HCT116 (cell line): Measurements from ENCODE around the gene GOLGA8S. TPM values are rescaled to one million over a fixed set of nuclear protein-coding genes. Genes with fewer than 3 reads are reported as not detected.
"Not testable (repeated sequence)": the region's sequence is repeated elsewhere in the genome, so short reads cannot be mapped to it uniquely, and the experiment has no call there.

ENCODE experiments used
- ATAC-seq: fragments of 200-7000 bp; cut with Tn5 transposase; 2 replicates; pipeline ENCODE4 v1.9.1; 2020; ENCODE audit warnings: mild to moderate bottlenecking, moderate library complexity
- BruUV-seq: library from RNA; stranded (reverse); fragments of 400-500 nt; replicated peaks from 2 replicates; lab custom pipeline; 2021; lab: Mats Ljungman, UMichigan
- CTCF ChIA-PET: fragments of 300-600 bp; sonication (Branson Sonifier 250); formaldehyde crosslinking; loops from one replicate; lab custom pipeline; 2021; ENCODE audit warnings: antibody characterized with exemption; lab: Charles Lee
- POLR2A ChIA-PET: fragments of 300-600, 350-600 bp; sonication (Branson Sonifier 250); formaldehyde crosslinking; loops from one replicate; lab custom pipeline; 2021; ENCODE audit warnings: antibody characterized with exemption; lab: Charles Lee
- RAD21 ChIA-PET, 2 experiments: fragments of 300-600 bp; sonication (Branson Sonifier 250); formaldehyde crosslinking; loops; one replicate each; lab custom pipeline; 2023; ENCODE audit warnings: low total read pairs in 2 of 2; ENCODE audit not compliant: uncharacterized antibody in 2 of 2, unreplicated experiment in 2 of 2, low non-redundant PET in 1 of 2; lab: Charles Lee
- DNase-seq: peaks from one replicate; pipeline ENCODE4 v3.0.0-alpha.2; 2010; ENCODE audit warnings: low read depth, low spot score
- H2AFZ ChIP-seq: fragments of 200-600 bp; shearing (Covaris generic), sonication (generic); 2 replicates; pipeline ENCODE4 v1.6.1; 2017; ENCODE audit warnings: low read depth, mixed run types, mixed read lengths, antibody characterized with exemption, low read length; ENCODE audit not compliant: poor library complexity, severe bottlenecking
- H3K27ac ChIP-seq: 2 replicates; pipeline ENCODE4 v1.5.1; 2012; ENCODE audit warnings: low read depth, low read length
- H3K27me3 ChIP-seq: fragments of 200-600 bp; sonication (generic); 2 replicates; pipeline ENCODE4 v1.6.1; 2016; ENCODE audit warnings: mixed run types, low read length, mixed read lengths; ENCODE audit not compliant: insufficient read depth
- H3K36me3 ChIP-seq, 2 experiments: fragments of 200-500 bp in 1 of 2; fragments of 200-600 bp in 1 of 2; sonication (Bioruptor generic) in 1 of 2; sonication (generic) in 1 of 2; 2 replicates each; pipeline versions ENCODE4 v1.5.1 to v1.6.1; 2014 to 2016; ENCODE audit warnings: low read length in 2 of 2, inconsistent platforms in 1 of 2, mixed read lengths in 1 of 2, mixed run types in 1 of 2; ENCODE audit not compliant: insufficient read depth in 2 of 2, control insufficient read depth in 1 of 2
- H3K4me1 ChIP-seq, 2 experiments: fragments of 200-600 bp in 1 of 2; sonication (generic) in 1 of 2; 2 replicates each; pipeline versions ENCODE4 v1.5.1 to v1.6.1; 2012 to 2017; ENCODE audit warnings: low read length in 2 of 2, inconsistent platforms in 1 of 2, mild to moderate bottlenecking in 1 of 2, mixed read lengths in 1 of 2, mixed run types in 1 of 2, moderate library complexity in 1 of 2; ENCODE audit not compliant: insufficient read depth in 2 of 2, control insufficient read depth in 1 of 2
- H3K4me2 ChIP-seq: fragments of 200-600 bp; sonication (generic); 2 replicates; pipeline ENCODE4 v1.6.1; 2017; ENCODE audit warnings: mixed run types, low read length, mixed read lengths
- H3K4me3 ChIP-seq, 2 experiments: fragments of 200-600 bp in 1 of 2; sonication (generic) in 1 of 2; replicated peaks in 1 of 2; 2 replicates each; pipeline ENCODE4 v1.5.1; 2011 to 2016; ENCODE audit warnings: low read length in 2 of 2, control low read depth in 1 of 2, low read depth in 1 of 2, mild to moderate bottlenecking in 1 of 2, mixed read lengths in 1 of 2, mixed run types in 1 of 2
- H3K79me2 ChIP-seq: fragments of 200-600 bp; sonication (generic); 2 replicates; pipeline ENCODE4 v1.6.1; 2017; ENCODE audit warnings: mild to moderate bottlenecking, mixed run types, low read length, moderate library complexity, mixed read lengths; ENCODE audit not compliant: insufficient read depth
- H3K9ac ChIP-seq: fragments of 200-600 bp; sonication (generic); 2 replicates; pipeline ENCODE4 v1.6.1; 2016; ENCODE audit warnings: low read length, mixed read lengths
- H3K9me2 ChIP-seq: fragments of 200-600 bp; sonication (generic), shearing (Covaris generic); 2 replicates; pipeline ENCODE4 v1.6.1; 2017; ENCODE audit warnings: mixed run types, mild to moderate bottlenecking, moderate library complexity; ENCODE audit not compliant: insufficient read depth
- H3K9me3 ChIP-seq, 2 experiments: fragments of 200-500 bp in 1 of 2; fragments of 200-600 bp in 1 of 2; sonication (Bioruptor generic) in 1 of 2; sonication (generic) in 1 of 2; 2 replicates each; pipeline ENCODE4 v1.6.1; 2014 to 2017; ENCODE audit warnings: low read length in 2 of 2, mixed read lengths in 2 of 2, inconsistent platforms in 1 of 2, low read depth in 1 of 2, mild to moderate bottlenecking in 1 of 2, mixed run types in 1 of 2, moderate library complexity in 1 of 2; ENCODE audit not compliant: control insufficient read depth in 1 of 2, insufficient read depth in 1 of 2
- H4K20me1 ChIP-seq: fragments of 200-600 bp; sonication (generic), shearing (Covaris generic); 2 replicates; pipeline ENCODE4 v1.6.1; 2017; ENCODE audit warnings: mixed run types, mild to moderate bottlenecking, moderate library complexity; ENCODE audit not compliant: insufficient read depth
- CBX3 ChIP-seq: IDR thresholded peaks from 2 replicates; pipeline ENCODE4 v1.6.1; 2012; ENCODE audit warnings: low read depth
- CEBPB ChIP-seq: IDR thresholded peaks from 2 replicates; pipeline ENCODE4 v1.6.1; 2012; ENCODE audit warnings: low read depth
- CTCF ChIP-seq, 3 experiments: fragments of 200-600 bp in 1 of 3; sonication (generic) in 1 of 3; IDR thresholded peaks in 2 of 3; conservative IDR thresholded peaks in 1 of 3; 2 replicates each; pipeline ENCODE4 v1.5.1; 2012 to 2017; ENCODE audit warnings: low read depth in 2 of 3, low read length in 2 of 3, antibody characterized with exemption in 1 of 3, borderline replicate concordance in 1 of 3, control low read depth in 1 of 3, mild to moderate bottlenecking in 1 of 3, mixed read lengths in 1 of 3, mixed run types in 1 of 3, moderate library complexity in 1 of 3; ENCODE audit not compliant: insufficient read depth in 1 of 3
- EGR1 ChIP-seq: IDR thresholded peaks from 2 replicates; pipeline ENCODE4 v1.6.1; 2012; ENCODE audit warnings: low read depth
- FOSL1 ChIP-seq: IDR thresholded peaks from 2 replicates; pipeline ENCODE4 v1.6.1; 2012; ENCODE audit warnings: low read depth
- MAX ChIP-seq: IDR thresholded peaks from 2 replicates; pipeline ENCODE4 v1.6.1; 2012
- SIN3A ChIP-seq: IDR thresholded peaks from 2 replicates; pipeline ENCODE4 v1.6.1; 2012; ENCODE audit warnings: low read depth
- ZFX ChIP-seq: fragments of 450-650 bp; IDR thresholded peaks from 2 replicates; pipeline ENCODE4 v1.6.1; 2017
- ZNF274 ChIP-seq: fragments of 200-500 bp; sonication (Bioruptor generic); IDR thresholded peaks from 2 replicates; pipeline ENCODE4 v1.6.1; 2014; ENCODE audit warnings: mild to moderate bottlenecking, low read depth, low read length, inconsistent platforms
- intact Hi-C: fragments of 100-400 bp; cut with micrococcal nuclease; formaldehyde crosslinking; loops from 2 replicates; pipeline ENCODE4 v1.10.0; 2022
- total RNA-seq: library from RNA; stranded (reverse); gene quantifications from one replicate; pipeline ENCODE4 v1.2.1, GENCODE V29; 2021; ENCODE audit not compliant: unreplicated experiment

The GOLGA8S gene
- total RNA-seq, 1 experiment from 2014 or later = 0.15 TPM

GRCh38 chr15:23370578-23370977, 16.0 kb downstream of the GOLGA8S start:
- ChIA-PET CTCF (no interaction called here), RAD21 (no interaction called here), POLR2A (no interaction called here)
- no peaks in the 10 kb centered on the region for H3K4me1 ChIP-seq
- no peaks in the 10 kb centered on the region for H3K9me3 ChIP-seq
- no peaks in the 10 kb centered on the region for H3K79me2 ChIP-seq
- H3K4me2 ChIP-seq = no peak overlapping the region
- no peaks in the 10 kb centered on the region for H4K20me1 ChIP-seq
- no peak overlapping the region for H3K4me3 ChIP-seq
- no peak overlapping the region for H2AFZ ChIP-seq
- TF ChIP-seq EGR1 = no peak
- no peak for TF ChIP-seq ZFX
- TF ChIP-seq ZNF274 = no peak
- no peak for TF ChIP-seq MAX
- no peak for TF ChIP-seq CBX3
- TF ChIP-seq CTCF (IDR thresholded peaks at IDR 0.05 in 2 of 3, conservative IDR thresholded peaks at IDR 0.05 in 1 of 3; ENCODE audit: borderline replicate concordance in 1 of 3, insufficient read depth in 1 of 3, low read depth in 2 of 3, low read length in 2 of 3) = no peak
- TF ChIP-seq CEBPB = no peak
- TF ChIP-seq SIN3A = no peak
- TF ChIP-seq FOSL1 = no peak
- BruUV-seq = no TSS peak
- ATAC-seq (no peak), DNase-seq (no peak)
- H3K36me3 ChIP-seq = no peaks in the 10 kb centered on the region
- H3K9ac ChIP-seq = no peak overlapping the region
- intact Hi-C loops = no loop called here
- H3K27me3 ChIP-seq = no peaks in the 10 kb centered on the region
- H3K27ac ChIP-seq = no peak overlapping the region
- no peaks in the 10 kb centered on the region for H3K9me2 ChIP-seq

GRCh38 chr15:23371134-23371533, 16.6 kb downstream of the GOLGA8S start:
- POLR2A ChIA-PET, H3K27ac ChIP-seq, RAD21 ChIA-PET, H3K36me3 ChIP-seq, H3K4me2 ChIP-seq, BruUV-seq, H3K4me3 ChIP-seq, DNase-seq, CTCF ChIA-PET, ATAC-seq, H4K20me1 ChIP-seq, H3K79me2 ChIP-seq, H3K9me3 ChIP-seq, H3K9me2 ChIP-seq, H3K27me3 ChIP-seq, H2AFZ ChIP-seq, intact Hi-C loops, H3K4me1 ChIP-seq, H3K9ac ChIP-seq: not testable (repeated sequence)

GRCh38 chr15:23371868-23372267, 17.3 kb downstream of the GOLGA8S start:
- H3K4me3 ChIP-seq, H3K4me2 ChIP-seq, H4K20me1 ChIP-seq, POLR2A ChIA-PET, H3K27me3 ChIP-seq, H3K4me1 ChIP-seq, intact Hi-C loops, H3K9me3 ChIP-seq, H2AFZ ChIP-seq, BruUV-seq, H3K9me2 ChIP-seq, H3K79me2 ChIP-seq, H3K36me3 ChIP-seq, CTCF ChIA-PET, H3K9ac ChIP-seq, H3K27ac ChIP-seq, DNase-seq, ATAC-seq: not testable (repeated sequence)
- RAD21 ChIA-PET = interaction anchor here in 1 of 2 experiments (0.6 kb wide), 1 partner anchor 97 kb away, joined by 4 read pairs; no protein-coding TSS in a partner anchor
